Endothelial cell of hepatic sinusoid (primary cell): Measurements from ENCODE around the gene SNAPC2.
"Not testable (repeated sequence)": the region's sequence is repeated elsewhere in the genome, so short reads cannot be mapped to it uniquely, and the experiment has no call there.

Source experiments
- in situ Hi-C: cut with HindIII; loops from 2 replicates; pipeline ENCODE4 v1.10.0; 2017; ENCODE audit warnings: low sequenced_read_pairs

SNAPC2 gene

GRCh38 chr19:7908742-7909461 is 11.2 kb upstream of the SNAPC2 start:
- in situ Hi-C loops, result no loop called here

DNA sequence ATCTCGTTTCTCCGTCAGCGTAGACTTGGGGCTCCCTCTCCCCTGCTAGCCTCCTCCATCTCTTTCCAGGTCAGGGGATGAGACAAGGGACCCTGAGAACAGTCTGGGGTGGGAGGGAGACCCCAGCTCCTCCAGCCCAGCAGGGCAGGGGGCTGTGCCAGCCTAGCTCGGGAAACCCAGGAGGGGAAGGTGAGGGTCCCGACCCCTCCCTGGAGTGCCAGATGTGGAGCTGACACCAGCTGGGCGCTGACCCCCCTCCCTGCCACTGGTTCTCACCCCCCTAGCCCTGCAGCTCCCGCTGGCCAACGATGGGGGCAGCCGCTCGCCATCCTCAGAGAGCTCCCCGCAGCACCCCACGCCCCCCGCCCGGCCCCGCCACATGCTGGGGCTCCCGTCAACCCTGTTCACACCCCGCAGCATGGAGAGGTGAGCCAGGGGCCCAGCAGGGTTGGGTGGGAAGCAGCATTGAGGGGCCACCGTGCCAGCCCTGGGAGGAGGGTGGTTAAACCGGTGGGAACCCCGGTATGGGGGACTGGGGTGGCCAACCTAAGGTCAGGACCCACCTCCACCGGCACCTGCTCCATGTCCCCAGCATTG is 10.6 kb upstream of the SNAPC2 start:
- in situ Hi-C loops, result no loop called here

DNA sequence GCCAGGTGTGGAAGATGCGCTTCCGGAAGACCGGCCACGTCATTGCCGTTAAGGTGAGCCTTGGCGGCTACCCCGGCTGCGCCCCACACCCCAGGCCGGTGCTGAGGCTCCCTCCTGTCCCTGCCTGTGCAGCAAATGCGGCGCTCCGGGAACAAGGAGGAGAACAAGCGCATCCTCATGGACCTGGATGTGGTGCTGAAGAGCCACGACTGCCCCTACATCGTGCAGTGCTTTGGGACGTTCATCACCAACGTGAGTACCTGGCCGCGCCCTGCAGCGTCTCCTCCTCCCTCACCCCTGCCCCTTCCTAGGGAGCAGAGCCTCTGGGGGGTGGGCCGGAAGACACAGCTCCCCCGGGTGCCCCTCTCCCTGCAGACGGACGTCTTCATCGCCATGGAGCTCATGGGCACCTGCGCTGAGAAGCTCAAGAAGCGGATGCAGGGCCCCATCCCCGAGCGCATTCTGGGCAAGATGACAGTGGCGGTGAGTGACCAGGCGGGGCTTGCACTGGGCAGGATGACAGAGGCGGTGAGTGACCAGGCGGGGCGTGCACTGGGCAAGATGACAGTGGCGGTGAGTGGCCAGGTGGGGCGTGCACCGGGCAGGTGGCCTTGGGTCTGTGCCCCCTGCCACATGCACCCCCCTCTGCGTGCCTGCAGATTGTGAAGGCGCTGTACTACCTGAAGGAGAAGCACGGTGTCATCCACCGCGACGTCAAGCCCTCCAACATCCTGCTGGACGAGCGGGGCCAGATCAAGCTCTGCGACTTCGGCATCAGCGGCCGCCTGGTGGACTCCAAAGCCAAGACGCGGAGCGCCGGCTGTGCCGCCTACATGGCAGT is 9.6 kb upstream of the SNAPC2 start:
- in situ Hi-C loops, result no loop called here

- in situ Hi-C loops, result no loop called here
Observed at GRCh38 chr19:7911508-7912143, 8.5 kb upstream of the SNAPC2 start.

GRCh38 chr19:7912144-7912696 is 7.9 kb upstream of the SNAPC2 start:
- in situ Hi-C loops, result no loop called here

DNA sequence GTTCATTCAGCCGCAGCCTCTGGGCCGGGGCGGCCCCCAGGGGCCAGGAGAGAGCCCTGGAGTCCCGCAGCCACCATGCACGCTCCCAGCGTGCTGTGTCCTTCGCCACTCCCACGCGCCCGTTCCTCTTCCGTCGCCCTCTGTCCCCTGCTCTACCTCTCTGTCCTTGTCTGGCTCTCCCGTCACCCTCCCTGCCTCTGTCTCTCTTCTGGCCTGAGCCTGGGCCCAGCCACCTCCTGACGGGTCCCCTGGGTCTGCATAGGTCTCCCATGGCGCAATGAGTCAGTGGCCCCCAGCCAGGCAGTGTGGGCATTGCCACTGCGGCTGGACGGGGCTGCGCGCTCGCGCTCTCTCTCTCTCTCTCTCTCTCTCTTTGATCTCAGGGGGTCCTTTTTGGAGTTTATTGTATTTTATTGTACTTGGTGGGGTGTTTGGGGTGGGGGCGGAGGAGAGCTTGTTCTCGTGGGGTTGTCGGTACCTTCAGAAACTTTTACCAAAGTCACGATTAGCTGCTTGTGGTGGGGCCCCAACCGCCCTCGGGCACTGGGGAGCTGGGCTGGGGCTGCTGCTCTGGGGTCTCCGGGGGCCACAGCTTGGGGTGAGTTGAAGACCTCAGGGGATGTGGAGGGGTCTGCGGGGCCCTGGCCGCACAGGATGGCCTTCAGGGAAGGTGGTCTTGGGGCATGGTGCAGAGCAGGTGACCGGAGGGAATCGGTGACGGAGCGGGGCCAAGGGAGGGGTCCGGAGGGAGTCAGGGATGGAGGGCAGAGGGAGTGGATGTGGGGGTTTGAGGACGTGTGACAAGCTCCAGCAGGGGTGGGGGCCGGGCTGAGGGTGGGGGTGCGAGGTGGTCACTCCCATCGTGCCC is 7.2 kb upstream of the SNAPC2 start:
- in situ Hi-C loops, result no loop called here

GRCh38 chr19:7913652-7914051 is 6.5 kb upstream of the SNAPC2 start:
- in situ Hi-C loops, result no loop called here

DNA sequence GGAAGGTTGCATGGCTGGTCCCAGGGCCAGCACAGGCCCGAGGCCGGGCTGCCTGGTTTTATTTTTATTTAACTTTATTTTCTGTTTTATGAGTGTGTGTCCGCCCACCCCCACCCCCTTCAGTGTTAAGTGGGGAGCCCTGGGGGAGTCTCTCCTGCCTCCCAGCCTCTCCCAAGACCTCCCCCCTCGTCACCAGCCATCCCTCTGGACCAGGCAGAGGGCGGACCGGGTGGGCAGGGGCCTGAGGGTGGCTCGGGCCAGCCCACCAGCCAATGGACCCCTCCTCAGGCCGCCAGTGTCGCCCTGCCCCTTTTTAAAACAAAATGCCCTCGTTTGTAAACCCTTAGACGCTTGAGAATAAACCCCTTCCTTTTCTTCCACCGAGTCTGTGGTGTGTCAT is 6.0 kb upstream of the SNAPC2 start:
- in situ Hi-C loops, result no loop called here

GRCh38 chr19:7914598-7915045 is 5.5 kb upstream of the SNAPC2 start, which contains the start of gene TGFBR3L:
Gene TGFBR3L (plus strand): TSS chr19:7914830.
- in situ Hi-C loops, result no loop called here

DNA sequence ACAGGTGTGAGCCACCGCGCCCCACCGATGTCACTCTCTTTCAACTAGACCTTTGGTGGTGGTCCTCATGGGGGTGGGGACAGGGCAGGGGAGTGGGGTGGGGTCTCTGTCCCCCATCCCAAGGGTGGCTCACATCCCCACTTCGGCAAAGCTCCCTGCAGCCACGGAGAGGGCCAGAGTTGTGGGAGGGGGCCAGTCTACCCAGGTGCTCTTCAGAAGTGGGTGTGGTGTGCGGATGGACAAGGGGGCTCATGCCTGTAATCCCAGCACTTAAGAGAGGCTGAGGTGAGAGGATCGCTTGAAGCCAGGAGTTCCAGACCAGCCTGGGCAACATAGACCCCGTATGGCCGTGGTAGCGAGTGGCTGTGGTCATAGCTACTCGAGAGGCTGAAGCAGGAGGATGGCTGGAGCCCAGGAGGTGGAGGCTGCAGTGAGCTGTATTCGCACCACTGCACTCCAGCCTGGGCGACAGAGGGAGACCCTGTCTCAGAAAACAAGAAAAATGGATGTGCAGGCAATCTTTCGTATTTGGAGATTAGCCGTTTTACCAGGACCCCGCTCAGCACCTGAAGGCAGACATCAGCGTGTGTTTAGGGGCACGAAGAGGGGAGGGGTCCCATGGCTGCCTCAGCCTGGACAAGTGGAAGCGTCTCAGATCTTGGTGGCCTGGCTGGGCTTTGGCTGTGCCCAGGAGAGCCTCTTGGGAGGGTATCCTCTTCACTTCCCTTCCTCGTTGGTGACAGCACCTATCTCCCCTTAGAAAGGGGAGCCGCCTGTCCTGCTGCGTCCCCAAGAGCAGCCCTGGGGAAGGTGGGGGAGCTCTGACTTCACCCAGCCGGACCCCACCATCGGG is 4.7 kb upstream of the SNAPC2 start:
- in situ Hi-C loops, result no loop called here

DNA sequence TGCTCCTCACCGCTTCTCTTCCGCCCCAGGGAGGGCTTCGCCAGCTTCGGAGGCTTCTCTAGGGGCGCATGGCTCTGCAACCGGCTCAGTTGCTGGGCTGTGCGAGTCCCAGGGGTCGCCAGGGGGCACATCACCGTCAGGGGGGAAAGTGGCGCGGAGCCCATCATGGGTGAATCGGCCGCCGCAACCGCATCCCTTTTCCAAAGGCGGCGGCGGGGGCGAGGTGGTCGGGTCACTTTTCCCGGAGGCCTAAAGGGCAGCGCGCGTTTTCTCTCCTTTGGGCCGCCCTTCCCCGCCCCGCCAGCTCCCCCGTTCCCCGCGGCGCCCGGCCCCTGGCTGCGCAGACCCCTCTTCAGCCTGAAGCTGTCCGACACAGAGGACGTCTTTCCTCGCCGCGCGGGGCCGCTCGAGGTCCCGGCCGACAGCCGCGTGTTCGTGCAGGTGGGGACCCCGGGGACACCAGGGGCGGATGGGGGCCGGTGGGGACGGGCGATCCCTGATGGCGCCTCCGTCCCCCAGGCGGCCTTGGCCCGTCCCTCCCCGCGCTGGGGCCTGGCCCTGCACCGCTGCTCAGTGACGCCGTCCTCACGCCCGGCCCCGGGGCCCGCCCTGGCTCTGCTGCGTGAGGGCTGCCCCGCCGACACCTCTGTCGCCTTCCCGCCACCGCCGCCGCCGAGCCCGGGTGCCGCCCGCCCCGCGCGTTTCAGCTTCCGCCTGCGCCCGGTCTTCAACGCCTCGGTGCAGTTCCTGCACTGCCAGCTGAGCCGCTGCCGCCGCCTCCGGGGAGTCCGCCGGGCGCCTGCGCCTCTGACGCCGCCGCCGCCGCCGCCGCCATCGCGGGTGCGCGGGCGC is 3.8 kb upstream of the SNAPC2 start:
- in situ Hi-C loops, result no loop called here

DNA sequence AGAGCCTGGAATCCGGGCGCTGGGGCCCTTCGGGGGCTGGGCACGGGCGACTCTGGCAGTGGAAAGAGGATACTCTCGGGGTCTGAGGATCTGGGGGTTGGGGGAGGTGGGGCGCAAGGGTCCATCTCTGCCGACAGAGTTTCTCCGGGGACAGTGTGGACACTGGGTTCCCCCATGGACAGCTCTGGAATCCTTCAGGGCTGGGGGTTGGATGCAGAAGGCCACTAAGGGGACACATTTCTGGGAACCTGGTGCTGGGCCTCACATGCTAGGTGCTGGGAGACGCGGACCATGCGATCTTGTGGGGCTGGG is 3.2 kb upstream of the SNAPC2 start:
- in situ Hi-C loops, result no loop called here

DNA sequence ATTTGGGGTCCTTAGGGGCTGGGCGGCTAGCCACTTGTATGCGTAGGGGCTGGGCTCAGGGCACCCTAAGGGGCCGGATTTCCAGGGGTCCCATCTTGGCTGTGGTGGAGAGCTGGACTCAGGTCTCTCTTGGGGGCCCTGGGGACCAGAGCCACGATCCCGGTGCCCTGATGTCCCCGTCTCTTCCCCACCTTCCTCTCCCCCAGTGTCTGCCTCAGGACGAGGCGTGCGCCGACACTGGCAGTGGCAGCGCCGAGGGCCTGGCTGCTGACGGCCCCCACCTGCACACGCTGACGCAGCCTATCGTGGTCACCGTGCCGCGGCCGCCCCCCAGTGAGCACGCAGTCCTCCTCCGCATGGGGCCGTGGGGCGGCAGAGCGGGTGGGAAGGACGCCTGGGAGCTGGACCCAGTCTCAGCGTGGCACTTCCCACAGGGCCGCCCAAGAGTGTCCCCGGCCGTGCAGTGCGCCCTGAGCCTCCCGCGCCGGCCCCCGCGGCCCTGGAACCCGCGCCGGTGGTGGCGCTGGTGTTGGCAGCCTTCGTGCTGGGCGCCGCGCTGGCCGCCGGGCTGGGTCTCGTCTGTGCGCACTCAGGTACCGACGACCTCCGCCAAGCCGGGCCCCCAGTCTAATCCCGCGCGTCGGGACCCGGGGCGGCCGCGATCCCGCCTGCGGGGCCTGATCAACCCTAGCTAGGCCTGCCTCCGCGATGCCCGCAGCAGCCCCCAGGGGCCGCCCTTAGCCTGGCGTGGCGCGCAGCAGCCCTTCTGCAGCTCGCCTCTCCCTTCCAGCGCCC is 2.7 kb upstream of the SNAPC2 start:
- in situ Hi-C loops, result no loop called here

- in situ Hi-C loops, result not testable (repeated sequence)
Observed at GRCh38 chr19:7918062-7918614, 2.0 kb upstream of the SNAPC2 start.

GRCh38 chr19:7918615-7919421 is 1.3 kb upstream of the SNAPC2 start:
- in situ Hi-C loops, result no loop called here

- in situ Hi-C loops, result loop anchor here (5.0 kb wide), 1 partner anchor 68 kb away; no protein-coding TSS in a partner anchor
Observed at GRCh38 chr19:7920519-7921301, 572 bp downstream of the SNAPC2 start.
